ENCODE data around the gene PRDM2. TPM values are rescaled to one million over a fixed set of nuclear protein-coding genes. Genes with fewer than 3 reads are reported as not detected.

PRDM2 gene
- polyA plus RNA-seq, 4 donors, result 32.0 to 42.0 (median 40.6) TPM

- no peak for DNase-seq (ENCODE audit: low read depth in 4 of 4, low spot score in 3 of 4)
Observed at GRCh38 chr1:13788795-13789194, 88.8 kb downstream of the PRDM2 start.

DNA sequence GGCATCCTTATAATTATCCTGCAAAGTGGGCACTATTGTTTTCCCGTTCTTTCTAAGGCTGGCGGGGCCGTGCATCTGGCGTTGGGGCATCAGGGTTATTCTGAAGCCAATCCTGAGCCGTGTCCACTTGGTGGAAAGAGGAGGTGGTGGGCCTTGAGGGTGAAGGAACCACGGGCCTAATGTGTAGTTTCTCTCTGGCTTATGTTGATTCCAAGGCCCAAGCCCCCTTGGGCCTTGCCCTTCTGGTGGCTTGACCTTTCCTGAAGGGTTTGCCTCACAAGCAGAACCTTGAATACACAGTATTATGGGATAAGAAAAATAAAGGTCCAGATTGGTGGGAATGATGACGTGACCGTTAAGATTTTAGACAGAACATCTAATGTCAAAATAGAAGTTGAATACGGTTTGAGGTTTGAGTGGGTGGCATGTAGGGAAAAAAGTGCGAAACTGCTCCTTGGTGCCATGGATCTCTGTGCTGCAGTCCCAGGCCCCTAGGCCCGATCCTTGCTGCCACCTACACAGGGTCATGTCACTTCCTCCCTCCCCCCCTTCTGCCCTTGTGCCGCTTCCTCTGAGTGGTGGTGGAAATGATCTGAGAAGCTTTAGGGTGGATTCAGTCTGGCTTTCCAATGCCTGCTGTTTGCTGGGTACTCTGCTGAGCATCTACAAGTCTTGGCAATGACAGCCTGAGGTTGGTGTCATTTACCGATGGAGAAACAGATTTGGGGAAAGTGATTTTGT is 90.5 kb downstream of the PRDM2 start:
- DNase-seq (ENCODE audit: low read depth in 4 of 4, low spot score in 3 of 4), result no peak

- no peak for DNase-seq (ENCODE audit: low read depth in 4 of 4, low spot score in 3 of 4)
Observed at GRCh38 chr1:13792419-13792818, 92.4 kb downstream of the PRDM2 start.

DNA sequence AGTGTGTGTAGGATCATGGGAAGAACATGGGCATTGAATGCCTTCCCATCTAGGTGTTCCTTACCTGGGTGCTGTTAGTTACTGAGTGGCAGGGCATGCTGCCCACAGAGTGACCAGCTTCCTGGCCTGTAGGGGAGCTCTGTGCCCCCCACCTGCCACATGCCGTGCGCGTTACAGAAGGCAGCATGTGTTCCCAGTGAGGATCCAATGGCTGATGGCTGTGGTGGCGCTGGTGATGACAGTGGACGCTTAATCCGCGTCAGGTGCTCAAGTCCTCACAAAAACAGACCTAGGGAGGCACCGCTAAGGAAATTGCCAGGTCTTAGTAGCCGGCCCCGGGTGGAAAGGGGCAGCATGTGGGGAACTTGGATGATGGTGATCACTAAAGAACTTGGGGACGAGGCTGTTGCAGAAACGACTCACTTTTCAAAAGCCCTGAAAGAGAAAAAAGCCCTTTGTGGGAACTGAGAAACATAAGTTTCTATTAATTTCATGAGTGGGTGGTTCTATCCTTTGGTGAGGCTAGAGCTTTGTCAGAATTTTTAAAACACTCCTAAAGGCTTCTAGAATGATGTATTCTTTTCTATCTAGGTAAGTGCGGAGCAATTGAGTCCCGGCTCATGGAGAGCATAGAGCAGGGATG is 93.2 kb downstream of the PRDM2 start:
- DNase-seq (ENCODE audit: low read depth in 4 of 4, low spot score in 3 of 4), result no peak

GRCh38 chr1:13794231-13795187 is 94.5 kb downstream of the PRDM2 start:
- DNase-seq (ENCODE audit: low read depth in 4 of 4, low spot score in 3 of 4), result no peak

DNA sequence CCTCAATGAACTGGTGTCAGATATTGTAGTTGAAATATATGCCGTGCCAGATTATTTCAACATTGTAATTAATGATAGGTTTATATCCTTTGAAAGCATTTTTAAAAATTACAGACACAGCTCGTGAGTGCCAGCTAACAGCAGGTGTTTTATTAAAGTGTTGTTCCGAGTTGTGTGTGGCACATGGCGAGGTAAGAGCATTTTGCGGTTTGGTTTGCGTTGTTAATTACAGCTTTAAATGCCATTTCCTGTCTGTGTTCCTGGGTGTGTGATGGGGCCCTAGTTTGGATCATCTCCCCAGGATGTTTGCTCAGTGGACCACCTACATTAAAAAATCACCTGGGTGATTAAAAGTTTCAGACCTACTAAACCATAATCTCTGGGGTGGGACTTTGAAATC is 97.4 kb downstream of the PRDM2 start:
- no peak for DNase-seq (ENCODE audit: low read depth in 4 of 4, low spot score in 3 of 4)

DNA sequence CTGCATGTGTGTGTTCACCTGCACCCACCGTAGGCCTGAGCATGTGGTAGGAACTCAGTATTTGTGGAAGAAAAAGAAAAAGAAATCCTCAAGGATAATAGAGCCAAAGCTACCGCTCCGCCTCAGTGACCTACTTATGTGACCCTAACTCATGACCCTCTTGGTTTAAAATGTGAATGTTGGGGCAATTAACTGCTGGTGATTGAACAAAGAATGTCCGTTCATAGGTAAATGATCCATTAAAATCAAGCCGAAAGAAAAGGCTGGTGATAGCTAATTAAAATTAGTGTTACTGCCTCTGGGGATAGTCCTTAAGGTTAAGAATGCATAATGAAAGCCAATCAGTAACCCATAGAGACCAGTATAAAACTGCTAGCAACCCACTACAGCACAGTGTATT is 98.1 kb downstream of the PRDM2 start:
- no peak for DNase-seq (ENCODE audit: low read depth in 4 of 4, low spot score in 3 of 4)

DNA sequence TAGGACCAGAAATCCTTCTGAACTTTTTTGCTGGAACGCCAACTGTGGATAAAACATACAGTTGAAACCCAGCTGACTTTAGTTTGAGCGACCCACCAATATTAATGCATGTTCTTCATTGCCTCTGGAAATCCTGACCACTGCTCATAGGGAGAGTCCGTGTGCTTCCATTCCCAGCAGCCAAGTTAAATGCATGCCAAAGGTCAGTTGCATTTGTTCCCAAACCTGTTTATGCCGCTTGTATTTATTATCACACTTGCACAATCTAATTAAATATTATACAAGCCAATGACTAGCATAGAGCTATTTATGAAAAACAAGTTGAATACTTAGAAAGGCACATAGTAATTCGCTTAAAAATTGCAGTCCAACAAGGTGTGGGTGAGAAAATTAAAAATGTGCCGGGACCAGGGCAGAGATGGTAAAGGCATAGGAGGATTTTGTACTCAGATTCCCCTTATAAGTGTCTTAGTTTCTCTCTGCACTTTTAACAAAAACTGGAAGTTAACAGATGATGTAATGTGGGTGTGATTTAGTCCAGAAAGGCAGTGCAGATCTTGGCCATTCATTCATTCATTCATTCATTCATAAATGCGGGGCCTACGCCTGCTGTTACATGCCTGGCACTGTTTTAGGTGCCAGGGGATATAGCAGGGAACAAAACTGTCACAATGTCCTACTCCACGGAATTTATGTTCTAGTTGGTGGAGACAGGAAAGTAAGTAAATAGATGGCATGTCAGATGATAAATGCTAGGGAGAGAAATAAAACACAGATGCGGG is 99.7 kb downstream of the PRDM2 start:
- no peak for DNase-seq (ENCODE audit: low read depth in 4 of 4, low spot score in 3 of 4)

GRCh38 chr1:13801232-13801631 is 101.2 kb downstream of the PRDM2 start:
- no peak for DNase-seq (ENCODE audit: low read depth in 4 of 4, low spot score in 3 of 4)

- DNase-seq (ENCODE audit: low read depth in 4 of 4, low spot score in 3 of 4), result no peak
Observed at GRCh38 chr1:13801655-13802486, 101.9 kb downstream of the PRDM2 start.

- DNase-seq (ENCODE audit: low read depth in 4 of 4, low spot score in 3 of 4), result no peak
Observed at GRCh38 chr1:13802782-13803545, 103.0 kb downstream of the PRDM2 start.

GRCh38 chr1:13803546-13804239 is 103.7 kb downstream of the PRDM2 start:
- no peak for DNase-seq (ENCODE audit: low read depth in 4 of 4, low spot score in 3 of 4)

GRCh38 chr1:13804240-13804633 is 104.2 kb downstream of the PRDM2 start:
- no peak for DNase-seq (ENCODE audit: low read depth in 4 of 4, low spot score in 3 of 4)

- DNase-seq (ENCODE audit: low read depth in 4 of 4, low spot score in 3 of 4), result no peak
Observed at GRCh38 chr1:13805431-13805830, 105.4 kb downstream of the PRDM2 start.

DNA sequence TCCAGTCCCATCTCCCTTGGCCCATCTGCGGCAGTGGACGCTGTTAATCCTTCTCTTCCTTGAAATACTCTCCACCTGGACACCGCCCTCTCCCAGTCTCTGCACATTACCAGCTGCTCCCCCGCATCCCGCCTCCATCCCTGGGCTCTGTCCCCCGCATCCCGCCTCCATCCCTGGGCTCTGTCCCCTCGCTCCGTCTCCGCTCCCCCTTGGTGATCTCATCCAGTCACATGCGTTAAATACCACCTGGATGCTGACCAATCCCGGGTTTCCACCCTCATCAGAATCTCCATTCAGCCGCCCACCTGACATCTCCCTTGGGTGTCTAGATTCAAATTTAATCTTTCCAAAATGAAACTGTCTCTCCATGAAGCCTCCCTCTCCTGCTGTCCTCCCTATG is 106.1 kb downstream of the PRDM2 start:
- DNase-seq (ENCODE audit: low read depth in 4 of 4, low spot score in 3 of 4), result no peak

DNA sequence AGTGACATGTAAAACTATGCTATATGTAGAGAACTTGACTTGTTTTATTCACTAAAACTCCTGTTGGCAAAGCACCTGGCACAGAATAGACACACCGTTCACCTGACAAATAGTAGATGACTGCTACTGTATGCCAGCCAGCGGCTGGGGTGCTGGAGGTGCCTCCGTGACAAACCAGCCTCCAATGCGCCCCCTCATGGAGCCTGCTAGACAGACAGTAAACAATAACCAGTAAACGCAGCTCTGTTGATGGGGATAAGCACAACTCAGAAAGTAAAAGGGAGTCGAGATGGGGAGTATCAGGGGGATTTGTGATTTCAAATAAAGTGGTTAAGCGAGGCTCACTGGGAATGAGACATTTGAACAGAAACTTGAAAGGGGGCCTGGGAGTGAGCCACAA is 107.2 kb downstream of the PRDM2 start:
- DNase-seq (ENCODE audit: low read depth in 4 of 4, low spot score in 3 of 4), result no peak

GRCh38 chr1:13808729-13809131 is 108.7 kb downstream of the PRDM2 start:
- no peak for DNase-seq (ENCODE audit: low read depth in 4 of 4, low spot score in 3 of 4)

DNA sequence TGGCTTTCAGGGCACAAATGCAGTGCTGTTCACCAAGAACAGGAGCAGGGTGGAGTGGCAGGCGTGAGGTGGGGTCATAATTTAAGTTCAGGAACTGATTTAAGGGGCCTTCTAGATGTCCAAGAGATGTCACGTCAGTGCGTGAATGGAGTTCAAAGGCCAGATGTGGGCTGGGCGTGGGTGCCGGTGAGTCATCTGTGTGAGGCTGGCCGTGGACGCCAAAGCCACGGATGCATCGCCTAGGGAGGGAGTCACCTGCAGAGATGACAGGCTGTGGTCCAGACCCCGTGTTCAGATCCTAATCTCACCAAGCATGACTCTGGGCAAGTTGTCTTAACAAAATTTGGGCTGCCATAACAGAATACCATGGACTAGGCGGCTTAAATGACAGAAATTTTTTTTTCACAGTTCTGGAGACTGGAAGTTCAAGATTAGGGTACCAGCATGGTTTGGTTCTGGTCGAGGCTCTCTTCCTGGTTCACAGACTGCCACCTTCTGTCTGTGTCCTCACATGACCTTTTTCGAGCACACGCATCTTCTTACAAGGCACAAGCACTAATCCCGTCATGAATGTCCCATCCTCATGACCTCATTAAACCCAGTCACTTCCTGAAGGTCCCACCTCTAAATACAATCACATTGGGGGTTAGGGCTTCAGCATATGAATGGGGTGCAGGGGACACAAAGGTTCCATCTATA is 109.6 kb downstream of the PRDM2 start:
- DNase-seq (ENCODE audit: low read depth in 4 of 4, low spot score in 3 of 4), result no peak

Measured in right renal pelvis (tissue), 4 donors.